Naive thymus-derived CD8-positive, alpha-beta T cell (primary cell): ENCODE results near the gene SLC34A3. TPM values are rescaled to one million over a fixed set of nuclear protein-coding genes. Genes with fewer than 3 reads are reported as not detected.
"Not testable (repeated sequence)": the region's sequence is repeated elsewhere in the genome, so short reads cannot be mapped to it uniquely, and the experiment has no call there.

Source experiments
- ATAC-seq, 2 donors: fragments of 150-1000 bp; cut with Tn5 transposase in 1 of 2; sonication (Bioruptor Pico), chemical (Tn5 transposase) in 1 of 2; 1 replicate in 1 of 2; 2 replicates in 1 of 2; pipeline ENCODE4 v1.10.0; 2021; ENCODE audit warnings: mild to moderate bottlenecking in 2 of 2, moderate library complexity in 2 of 2
- POLR2A ChIA-PET: fragments of 350-600 bp; sonication (Branson Sonifier 250); formaldehyde crosslinking; loops from one replicate; lab custom pipeline; 2021; ENCODE audit warnings: antibody characterized with exemption; lab: Charles Lee
- DNase-seq, 10 donors: peaks; one replicate each; pipeline versions ENCODE4 v3.0.0 to v3.0.0-alpha.2; 2020 to 2022
- H3K27ac Mint-ChIP-seq, 10 donors: one replicate each; pipeline ENCODE4 v1.8.0; 2020 to 2022; ENCODE audit warnings: mild to moderate bottlenecking in 10 of 10, mixed read lengths in 10 of 10, moderate library complexity in 4 of 10, inconsistent platforms in 1 of 10
- H3K27me3 Mint-ChIP-seq, 5 donors: one replicate each; pipeline ENCODE4 v1.8.0; 2021 to 2022; ENCODE audit warnings: mixed read lengths in 5 of 5
- H3K36me3 Mint-ChIP-seq, 3 donors: one replicate each; pipeline ENCODE4 v1.8.0; 2020 to 2022; ENCODE audit warnings: mixed read lengths in 3 of 3, mild to moderate bottlenecking in 2 of 3, inconsistent platforms in 1 of 3
- H3K4me1 Mint-ChIP-seq, 4 donors: one replicate each; pipeline ENCODE4 v1.8.0; 2021 to 2022; ENCODE audit warnings: mixed read lengths in 4 of 4
- H3K4me3 Mint-ChIP-seq, 10 donors: one replicate each; pipeline ENCODE4 v1.8.0; 2020 to 2022; ENCODE audit warnings: mild to moderate bottlenecking in 10 of 10, mixed read lengths in 10 of 10, moderate library complexity in 6 of 10, inconsistent platforms in 1 of 10
- H3K9me3 Mint-ChIP-seq, 9 donors: one replicate each; pipeline ENCODE4 v1.8.0; 2020 to 2022; ENCODE audit warnings: mixed read lengths in 9 of 9, mild to moderate bottlenecking in 3 of 9, inconsistent platforms in 1 of 9, moderate library complexity in 1 of 9
- polyA plus RNA-seq, 3 donors: library from polyadenylated mRNA; unstranded; fragments of 300-500 nt; fragmentation: Illumina TruSeq; gene quantifications; one replicate each; pipeline ENCODE4 v1.2.3, GENCODE V29; 2021
- total RNA-seq, 8 experiments: library from RNA in 2 of 8; stranded (reverse) in 2 of 8; gene quantifications; one replicate each; pipeline ENCODE4 v1.2.3 and lab custom pipeline; 2021 to 2026

Gene SLC34A3
- total and polyA plus RNA-seq, 5 experiments from 2014 or later, result not detected

GRCh38 chr9:137234055-137234697, 3.5 kb downstream of the SLC34A3 start:
- POLR2A ChIA-PET, result interaction anchor here (1.4 kb wide), 1 partner anchor 21 kb away, joined by 5 read pairs; the partner anchor contains the start of gene NELFB
- Mint-ChIP-seq H3K4me3 (no peak overlapping the region), H3K9me3 (no peaks in the 10 kb centered on the region)

GRCh38 chr9:137234758-137235423, 4.2 kb downstream of the SLC34A3 start:
- POLR2A ChIA-PET, result interaction anchor here (0.9 to 1.4 kb wide), 2 partner anchors 11 to 20 kb away, joined by 3 to 5 read pairs; partner anchors contain the start of gene NELFB
- ATAC-seq, result no peak
- H3K27me3 Mint-ChIP-seq, result peaks cover 0 to 18% (median 0%) of the 10 kb centered on the region in 5 donors
- peak overlapping the region in 1 of 10 donors; percentile 11 for H3K27ac Mint-ChIP-seq
- H3K36me3 Mint-ChIP-seq, result no peaks in the 10 kb centered on the region
- H3K4me1 Mint-ChIP-seq, result peaks cover 5 to 26% (median 14%) of the 10 kb centered on the region in 4 donors
- no peak for DNase-seq
- H3K9me3 Mint-ChIP-seq, result no peaks in the 10 kb centered on the region
- peak overlapping the region in 1 of 10 donors; percentile 29 for H3K4me3 Mint-ChIP-seq

More at GRCh38 chr9:137234055-137234697, 3.5 kb downstream of the SLC34A3 start:
- no peak for ATAC-seq
- peaks cover 5 to 19% (median 12%) of the 10 kb centered on the region in 4 donors for H3K4me1 Mint-ChIP-seq
- DNase-seq, result no peak
- no peak overlapping the region for H3K27ac Mint-ChIP-seq
- H3K36me3 Mint-ChIP-seq, result no peaks in the 10 kb centered on the region
- peaks cover 0 to 18% (median 0%) of the 10 kb centered on the region in 5 donors for H3K27me3 Mint-ChIP-seq

- peaks cover 5 to 28% (median 14%) of the 10 kb centered on the region in 4 donors for H3K4me1 Mint-ChIP-seq
- H3K4me3 Mint-ChIP-seq, result no peak overlapping the region
- POLR2A ChIA-PET, result interaction anchor here (0.9 to 1.7 kb wide), 7 partner anchors 12 to 384 kb away, joined by 3 to 7 read pairs (median 4); partner anchors contain the start of genes EXD3, MAN1B1, NELFB and NOXA1
- H3K36me3 Mint-ChIP-seq, result no peaks in the 10 kb centered on the region
- DNase-seq (no peak), ATAC-seq (no peak)
- no peaks in the 10 kb centered on the region for H3K9me3 Mint-ChIP-seq
- H3K27ac Mint-ChIP-seq, result no peak overlapping the region
- peaks cover 0 to 18% (median 0%) of the 10 kb centered on the region in 5 donors for H3K27me3 Mint-ChIP-seq
Measured at GRCh38 chr9:137235424-137236237, 4.9 kb downstream of the SLC34A3 start.

GRCh38 chr9:137236238-137236935, 5.7 kb downstream of the SLC34A3 start:
- Mint-ChIP-seq H3K27ac (peak overlapping the region in 1 of 10 donors; percentile 25), H3K4me1 (peaks cover 5 to 31% (median 17%) of the 10 kb centered on the region in 4 donors), H3K27me3 (peaks cover 0 to 18% (median 0%) of the 10 kb centered on the region in 5 donors), H3K9me3 (no peaks in the 10 kb centered on the region), H3K4me3 (peak overlapping the region in 3 of 10 donors; percentile 9 to 48 (median 44)), H3K36me3 (no peaks in the 10 kb centered on the region)
- peak; percentile 84 to 94 (median 89) for DNase-seq
- POLR2A ChIA-PET, result interaction anchor here (0.5 to 1.7 kb wide), 14 partner anchors 8 to 383 kb away, joined by 3 to 12 read pairs (median 4); partner anchors contain the start of genes ANAPC2, DPP7, EXD3 and MAN1B1
- peak; percentile 28 to 31 for ATAC-seq

- POLR2A ChIA-PET, result interaction anchor here (0.6 to 8.9 kb wide), 17 partner anchors 9 to 383 kb away, joined by 3 to 139 read pairs (median 4); partner anchors contain the start of genes ANAPC2, DPP7, EXD3 and MAN1B1
- Mint-ChIP-seq H3K4me3 (peak overlapping the region in 2 of 10 donors; percentile 44 to 48), H3K4me1 (peaks cover 6 to 31% (median 17%) of the 10 kb centered on the region in 4 donors), H3K36me3 (no peaks in the 10 kb centered on the region), H3K27me3 (peaks cover 0 to 14% (median 0%) of the 10 kb centered on the region in 5 donors), H3K27ac (no peak overlapping the region), H3K9me3 (no peaks in the 10 kb centered on the region)
- ATAC-seq (no peak), DNase-seq (no peak)
Measured at GRCh38 chr9:137236936-137237421, 6.3 kb downstream of the SLC34A3 start.

- ATAC-seq (no peak), DNase-seq (no peak)
- Mint-ChIP-seq H3K36me3 (peaks cover 0 to 7% (median 6%) of the 10 kb centered on the region in 3 donors), H3K9me3 (no peaks in the 10 kb centered on the region), H3K4me3 (peak overlapping the region in 3 of 10 donors; percentile 10 to 58 (median 45)), H3K27me3 (peaks cover 0 to 11% (median 0%) of the 10 kb centered on the region in 5 donors), H3K4me1 (peaks cover 10 to 41% (median 25%) of the 10 kb centered on the region in 4 donors), H3K27ac (peak overlapping the region in 3 of 10 donors; percentile 20 to 70 (median 53))
- POLR2A ChIA-PET, result interaction anchor here (0.6 to 8.9 kb wide), 7 partner anchors 10 to 354 kb away, joined by 3 to 139 read pairs (median 4); partner anchors contain the start of genes MAN1B1, NDOR1, NELFB and RNF224
Measured at GRCh38 chr9:137237759-137238726, 7.3 kb downstream of the SLC34A3 start.

- not testable (repeated sequence) for H3K36me3 Mint-ChIP-seq, H3K9me3 Mint-ChIP-seq, ATAC-seq, H3K27me3 Mint-ChIP-seq, DNase-seq
- H3K27ac Mint-ChIP-seq, result peak overlapping the region; percentile 20 to 85 (median 70)
- H3K4me1 Mint-ChIP-seq, result peaks cover 10 to 45% (median 31%) of the 10 kb centered on the region in 4 donors
- POLR2A ChIA-PET, result interaction anchor here (0.7 to 8.9 kb wide), 23 partner anchors 9 to 512 kb away, joined by 3 to 139 read pairs (median 7); partner anchors contain the start of genes ANAPC2, CYSRT1, EHMT1 and EXD3
- peak overlapping the region; percentile 65 to 84 (median 74) for H3K4me3 Mint-ChIP-seq
Measured at GRCh38 chr9:137239541-137240200, 9.0 kb downstream of the SLC34A3 start.

GRCh38 chr9:137240318-137240840, 9.7 kb downstream of the SLC34A3 start:
- DNase-seq (peak in 9 of 10 donors; percentile 53 to 86 (median 70)), ATAC-seq (peak; percentile 35 to 45)
- H3K4me3 Mint-ChIP-seq, result peak overlapping the region; percentile 65 to 84 (median 74)
- peak overlapping the region in 8 of 10 donors; percentile 58 to 96 (median 76) for H3K27ac Mint-ChIP-seq
- POLR2A ChIA-PET, result interaction anchor here (0.6 to 8.9 kb wide), 40 partner anchors 9 to 1333 kb away, joined by 3 to 139 read pairs (median 4); partner anchors contain the start of genes ANAPC2, CAMSAP1, CYSRT1 and EHMT1
- H3K9me3 Mint-ChIP-seq, result no peaks in the 10 kb centered on the region
- peaks cover 0 to 3% (median 0%) of the 10 kb centered on the region in 5 donors for H3K27me3 Mint-ChIP-seq
- peaks cover 0 to 10% (median 6%) of the 10 kb centered on the region in 3 donors for H3K36me3 Mint-ChIP-seq
- H3K4me1 Mint-ChIP-seq, result peaks cover 7 to 40% (median 30%) of the 10 kb centered on the region in 4 donors

GRCh38 chr9:137240841-137241489, 10.3 kb downstream of the SLC34A3 start, which contains the start of gene TUBB4B:
Gene TUBB4B, plus strand, starts transcription at chr9:137241287. Its CDS starts 74 bp downstream, at chr9:137241361.
- H3K27ac Mint-ChIP-seq, result peak within 1 kb of the TSS; percentile 88 to 97 (median 92)
- H3K36me3 Mint-ChIP-seq, result peaks cover 0 to 10% (median 6%) of the 10 kb centered on the region in 3 donors
- H3K9me3 Mint-ChIP-seq, result no peaks in the 10 kb centered on the region
- H3K4me1 Mint-ChIP-seq, result peaks cover 7 to 40% (median 30%) of the 10 kb centered on the region in 4 donors
- DNase-seq, result peak; percentile 89 to 100 (median 98)
- H3K27me3 Mint-ChIP-seq, result peaks cover 0 to 3% (median 0%) of the 10 kb centered on the region in 5 donors
- peak within 1 kb of the TSS; percentile 84 to 97 (median 92) for H3K4me3 Mint-ChIP-seq
- peak; percentile 82 for ATAC-seq
- POLR2A ChIA-PET, result interaction anchor here (0.6 to 8.9 kb wide), 37 partner anchors 8 to 1334 kb away, joined by 3 to 139 read pairs (median 5); partner anchors contain the start of genes ANAPC2, CAMSAP1, CYSRT1 and EHMT1
